HCT116 (cell line): ENCODE results near the gene DOK6. TPM values are rescaled to one million over a fixed set of nuclear protein-coding genes. Genes with fewer than 3 reads are reported as not detected.

ENCODE experiments used
- ATAC-seq: fragments of 200-7000 bp; cut with Tn5 transposase; 2 replicates; pipeline ENCODE4 v1.9.1; 2020; ENCODE audit warnings: mild to moderate bottlenecking, moderate library complexity
- BruUV-seq: library from RNA; stranded (reverse); fragments of 400-500 nt; replicated peaks from 2 replicates; lab custom pipeline; 2021; lab: Mats Ljungman, UMichigan
- CTCF ChIA-PET: fragments of 300-600 bp; sonication (Branson Sonifier 250); formaldehyde crosslinking; loops from one replicate; lab custom pipeline; 2021; ENCODE audit warnings: antibody characterized with exemption; lab: Charles Lee
- POLR2A ChIA-PET: fragments of 300-600, 350-600 bp; sonication (Branson Sonifier 250); formaldehyde crosslinking; loops from one replicate; lab custom pipeline; 2021; ENCODE audit warnings: antibody characterized with exemption; lab: Charles Lee
- RAD21 ChIA-PET, 2 experiments: fragments of 300-600 bp; sonication (Branson Sonifier 250); formaldehyde crosslinking; loops; one replicate each; lab custom pipeline; 2023; ENCODE audit warnings: low total read pairs in 2 of 2; ENCODE audit not compliant: uncharacterized antibody in 2 of 2, unreplicated experiment in 2 of 2, low non-redundant PET in 1 of 2; lab: Charles Lee
- DNase-seq: peaks from one replicate; pipeline ENCODE4 v3.0.0-alpha.2; 2010; ENCODE audit warnings: low read depth, low spot score
- H2AFZ ChIP-seq: fragments of 200-600 bp; shearing (Covaris generic), sonication (generic); 2 replicates; pipeline ENCODE4 v1.6.1; 2017; ENCODE audit warnings: low read depth, mixed run types, mixed read lengths, antibody characterized with exemption, low read length; ENCODE audit not compliant: poor library complexity, severe bottlenecking
- H3K27ac ChIP-seq: 2 replicates; pipeline ENCODE4 v1.5.1; 2012; ENCODE audit warnings: low read depth, low read length
- H3K27me3 ChIP-seq: fragments of 200-600 bp; sonication (generic); 2 replicates; pipeline ENCODE4 v1.6.1; 2016; ENCODE audit warnings: mixed run types, low read length, mixed read lengths; ENCODE audit not compliant: insufficient read depth
- H3K36me3 ChIP-seq, 2 experiments: fragments of 200-500 bp in 1 of 2; fragments of 200-600 bp in 1 of 2; sonication (Bioruptor generic) in 1 of 2; sonication (generic) in 1 of 2; 2 replicates each; pipeline versions ENCODE4 v1.5.1 to v1.6.1; 2014 to 2016; ENCODE audit warnings: low read length in 2 of 2, inconsistent platforms in 1 of 2, mixed read lengths in 1 of 2, mixed run types in 1 of 2; ENCODE audit not compliant: insufficient read depth in 2 of 2, control insufficient read depth in 1 of 2
- H3K4me1 ChIP-seq, 2 experiments: fragments of 200-600 bp in 1 of 2; sonication (generic) in 1 of 2; 2 replicates each; pipeline versions ENCODE4 v1.5.1 to v1.6.1; 2012 to 2017; ENCODE audit warnings: low read length in 2 of 2, inconsistent platforms in 1 of 2, mild to moderate bottlenecking in 1 of 2, mixed read lengths in 1 of 2, mixed run types in 1 of 2, moderate library complexity in 1 of 2; ENCODE audit not compliant: insufficient read depth in 2 of 2, control insufficient read depth in 1 of 2
- H3K4me2 ChIP-seq: fragments of 200-600 bp; sonication (generic); 2 replicates; pipeline ENCODE4 v1.6.1; 2017; ENCODE audit warnings: mixed run types, low read length, mixed read lengths
- H3K4me3 ChIP-seq, 2 experiments: fragments of 200-600 bp in 1 of 2; sonication (generic) in 1 of 2; replicated peaks in 1 of 2; 2 replicates each; pipeline ENCODE4 v1.5.1; 2011 to 2016; ENCODE audit warnings: low read length in 2 of 2, control low read depth in 1 of 2, low read depth in 1 of 2, mild to moderate bottlenecking in 1 of 2, mixed read lengths in 1 of 2, mixed run types in 1 of 2
- H3K79me2 ChIP-seq: fragments of 200-600 bp; sonication (generic); 2 replicates; pipeline ENCODE4 v1.6.1; 2017; ENCODE audit warnings: mild to moderate bottlenecking, mixed run types, low read length, moderate library complexity, mixed read lengths; ENCODE audit not compliant: insufficient read depth
- H3K9ac ChIP-seq: fragments of 200-600 bp; sonication (generic); 2 replicates; pipeline ENCODE4 v1.6.1; 2016; ENCODE audit warnings: low read length, mixed read lengths
- H3K9me2 ChIP-seq: fragments of 200-600 bp; sonication (generic), shearing (Covaris generic); 2 replicates; pipeline ENCODE4 v1.6.1; 2017; ENCODE audit warnings: mixed run types, mild to moderate bottlenecking, moderate library complexity; ENCODE audit not compliant: insufficient read depth
- H3K9me3 ChIP-seq, 2 experiments: fragments of 200-500 bp in 1 of 2; fragments of 200-600 bp in 1 of 2; sonication (Bioruptor generic) in 1 of 2; sonication (generic) in 1 of 2; 2 replicates each; pipeline ENCODE4 v1.6.1; 2014 to 2017; ENCODE audit warnings: low read length in 2 of 2, mixed read lengths in 2 of 2, inconsistent platforms in 1 of 2, low read depth in 1 of 2, mild to moderate bottlenecking in 1 of 2, mixed run types in 1 of 2, moderate library complexity in 1 of 2; ENCODE audit not compliant: control insufficient read depth in 1 of 2, insufficient read depth in 1 of 2
- H4K20me1 ChIP-seq: fragments of 200-600 bp; sonication (generic), shearing (Covaris generic); 2 replicates; pipeline ENCODE4 v1.6.1; 2017; ENCODE audit warnings: mixed run types, mild to moderate bottlenecking, moderate library complexity; ENCODE audit not compliant: insufficient read depth
- EGR1 ChIP-seq: IDR thresholded peaks from 2 replicates; pipeline ENCODE4 v1.6.1; 2012; ENCODE audit warnings: low read depth
- ELF1 ChIP-seq: IDR thresholded peaks from 2 replicates; pipeline ENCODE4 v1.6.1; 2012; ENCODE audit warnings: low read depth, borderline replicate concordance
- FOSL1 ChIP-seq: IDR thresholded peaks from 2 replicates; pipeline ENCODE4 v1.6.1; 2012; ENCODE audit warnings: low read depth
- JUND ChIP-seq: IDR thresholded peaks from 2 replicates; pipeline ENCODE4 v1.6.1; 2012
- POLR2AphosphoS5 ChIP-seq: IDR thresholded peaks from 2 replicates; pipeline ENCODE4 v1.6.1; 2011; ENCODE audit warnings: mild to moderate bottlenecking, low read depth, low read length, moderate library complexity
- RAD21 ChIP-seq: IDR thresholded peaks from 2 replicates; pipeline ENCODE4 v1.6.1; 2012; ENCODE audit warnings: low read depth, mild to moderate bottlenecking
- SRF ChIP-seq: IDR thresholded peaks from 2 replicates; pipeline ENCODE4 v1.6.1; 2012; ENCODE audit warnings: low read depth
- TCF7L2 ChIP-seq: IDR thresholded peaks from 2 replicates; pipeline ENCODE4 v1.7.0; 2011; ENCODE audit warnings: borderline replicate concordance, inconsistent platforms; ENCODE audit not compliant: insufficient read depth, insufficient read length; ENCODE audit errors: extremely low read depth
- ZFX ChIP-seq: fragments of 450-650 bp; IDR thresholded peaks from 2 replicates; pipeline ENCODE4 v1.6.1; 2017
- ZNF274 ChIP-seq: fragments of 200-500 bp; sonication (Bioruptor generic); IDR thresholded peaks from 2 replicates; pipeline ENCODE4 v1.6.1; 2014; ENCODE audit warnings: mild to moderate bottlenecking, low read depth, low read length, inconsistent platforms
- intact Hi-C: fragments of 100-400 bp; cut with micrococcal nuclease; formaldehyde crosslinking; loops from 2 replicates; pipeline ENCODE4 v1.10.0; 2022
- total RNA-seq: library from RNA; stranded (reverse); gene quantifications from one replicate; pipeline ENCODE4 v1.2.1, GENCODE V29; 2021; ENCODE audit not compliant: unreplicated experiment
- TF ChIP-seq, protein P1 (sequence below): IDR thresholded peaks from 2 replicates; pipeline ENCODE4 v1.6.1; 2012
- TF ChIP-seq, protein P2 (sequence below), 3 experiments: fragments of 200-600 bp in 1 of 3; sonication (generic) in 1 of 3; IDR thresholded peaks in 2 of 3; conservative IDR thresholded peaks in 1 of 3; 2 replicates each; pipeline ENCODE4 v1.5.1; 2012 to 2017; ENCODE audit warnings: low read depth in 2 of 3, low read length in 2 of 3, antibody characterized with exemption in 1 of 3, borderline replicate concordance in 1 of 3, control low read depth in 1 of 3, mild to moderate bottlenecking in 1 of 3, mixed read lengths in 1 of 3, mixed run types in 1 of 3, moderate library complexity in 1 of 3; ENCODE audit not compliant: insufficient read depth in 1 of 3

Gene DOK6
- total RNA-seq, 1 experiment from 2014 or later = not detected

DNA sequence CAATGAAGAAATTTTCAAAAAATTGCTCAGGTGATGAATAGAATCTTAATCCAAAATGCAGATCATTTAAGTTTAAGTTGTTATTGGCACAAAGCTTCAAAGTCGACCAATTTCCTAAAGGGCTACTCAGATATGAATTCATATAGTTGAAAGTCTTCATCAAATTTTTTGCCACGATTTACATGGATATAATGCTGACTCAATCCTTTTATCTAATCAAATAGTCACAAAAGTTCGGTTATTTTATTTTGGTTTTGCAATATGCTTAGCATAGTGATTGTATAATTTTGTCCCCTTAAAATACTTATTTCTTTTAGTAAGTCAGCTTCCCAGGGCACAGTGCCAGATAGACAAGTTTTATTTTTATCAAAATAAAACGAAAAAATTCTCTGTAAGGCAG lies 319.7 kb downstream of the DOK6 start:
- intact Hi-C loops = no loop called here
- Histone ChIP-seq H3K36me3 (no peaks in the 10 kb centered on the region), H3K9me2 (no peaks in the 10 kb centered on the region), H3K79me2 (no peaks in the 10 kb centered on the region), H3K4me2 (no peak overlapping the region), H3K4me3 (no peak overlapping the region), H3K9me3 (peaks cover 7 to 12% of the 10 kb centered on the region in 2 experiments; a peak in 2 of 4 replicates), H4K20me1 (no peaks in the 10 kb centered on the region), H3K9ac (no peak overlapping the region), H3K27ac (no peak overlapping the region), H3K4me1 (no peaks in the 10 kb centered on the region), H2AFZ (no peak overlapping the region), H3K27me3 (no peaks in the 10 kb centered on the region)
- DNase-seq (no peak), ATAC-seq (no peak)
- CTCF ChIA-PET = no interaction called here
- POLR2A ChIA-PET = no interaction called here
- no peak for TF ChIP-seq SRF
- no peak for TF ChIP-seq TCF7L2
- TF ChIP-seq, protein P1, sequence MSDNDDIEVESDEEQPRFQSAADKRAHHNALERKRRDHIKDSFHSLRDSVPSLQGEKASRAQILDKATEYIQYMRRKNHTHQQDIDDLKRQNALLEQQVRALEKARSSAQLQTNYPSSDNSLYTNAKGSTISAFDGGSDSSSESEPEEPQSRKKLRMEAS = no peak
- no peak for TF ChIP-seq POLR2AphosphoS5
- TF ChIP-seq, protein P2, sequence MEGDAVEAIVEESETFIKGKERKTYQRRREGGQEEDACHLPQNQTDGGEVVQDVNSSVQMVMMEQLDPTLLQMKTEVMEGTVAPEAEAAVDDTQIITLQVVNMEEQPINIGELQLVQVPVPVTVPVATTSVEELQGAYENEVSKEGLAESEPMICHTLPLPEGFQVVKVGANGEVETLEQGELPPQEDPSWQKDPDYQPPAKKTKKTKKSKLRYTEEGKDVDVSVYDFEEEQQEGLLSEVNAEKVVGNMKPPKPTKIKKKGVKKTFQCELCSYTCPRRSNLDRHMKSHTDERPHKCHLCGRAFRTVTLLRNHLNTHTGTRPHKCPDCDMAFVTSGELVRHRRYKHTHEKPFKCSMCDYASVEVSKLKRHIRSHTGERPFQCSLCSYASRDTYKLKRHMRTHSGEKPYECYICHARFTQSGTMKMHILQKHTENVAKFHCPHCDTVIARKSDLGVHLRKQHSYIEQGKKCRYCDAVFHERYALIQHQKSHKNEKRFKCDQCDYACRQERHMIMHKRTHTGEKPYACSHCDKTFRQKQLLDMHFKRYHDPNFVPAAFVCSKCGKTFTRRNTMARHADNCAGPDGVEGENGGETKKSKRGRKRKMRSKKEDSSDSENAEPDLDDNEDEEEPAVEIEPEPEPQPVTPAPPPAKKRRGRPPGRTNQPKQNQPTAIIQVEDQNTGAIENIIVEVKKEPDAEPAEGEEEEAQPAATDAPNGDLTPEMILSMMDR (IDR thresholded peaks at IDR 0.05 in 2 of 3, conservative IDR thresholded peaks at IDR 0.05 in 1 of 3; ENCODE audit: borderline replicate concordance in 1 of 3, insufficient read depth in 1 of 3, low read depth in 2 of 3, low read length in 2 of 3) = no peak
- no peak for TF ChIP-seq EGR1
- no peak for TF ChIP-seq JUND
- TF ChIP-seq RAD21 = no peak
- TF ChIP-seq FOSL1 = no peak
- TF ChIP-seq ZFX = no peak
- BruUV-seq = no TSS peak
- RAD21 ChIA-PET = no interaction called here

DNA sequence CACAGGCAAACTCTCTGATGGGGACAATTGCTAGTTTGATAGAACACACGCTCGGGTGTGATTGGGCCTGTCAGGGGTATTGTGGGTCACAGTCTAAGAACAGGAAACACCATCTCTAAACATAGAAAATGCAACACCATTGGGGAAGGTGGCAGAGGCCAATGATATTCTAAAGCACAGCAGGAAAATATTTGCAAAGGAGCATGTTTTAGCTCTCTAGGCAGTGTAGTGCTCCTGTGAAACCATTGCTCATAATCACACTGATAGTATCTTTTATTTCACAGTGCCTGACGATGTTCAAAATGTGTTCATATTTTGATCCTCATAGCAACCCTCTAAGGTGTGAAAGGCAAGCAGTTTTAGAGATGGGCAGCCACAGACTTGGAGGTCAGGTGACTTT lies 322.7 kb downstream of the DOK6 start:
- POLR2A ChIA-PET = no interaction called here

More for the DNA sequence above, 322.7 kb downstream of the DOK6 start:
- RAD21 ChIA-PET = no interaction called here
- no peak overlapping the region for H3K4me3 ChIP-seq
- no TSS peak for BruUV-seq
- no peak overlapping the region for H3K27ac ChIP-seq
- TF ChIP-seq ZNF274 (no peak), ELF1 (no peak)
- H3K36me3 ChIP-seq = no peaks in the 10 kb centered on the region
- CTCF ChIA-PET = no interaction called here
- no peaks in the 10 kb centered on the region for H4K20me1 ChIP-seq
- no peaks in the 10 kb centered on the region for H3K79me2 ChIP-seq
- H3K9ac ChIP-seq = no peak overlapping the region
- H3K27me3 ChIP-seq = no peaks in the 10 kb centered on the region
- no peaks in the 10 kb centered on the region for H3K9me2 ChIP-seq
- intact Hi-C loops = no loop called here
- no peak overlapping the region for H2AFZ ChIP-seq
- H3K4me2 ChIP-seq = no peak overlapping the region
- no peak for ATAC-seq
- DNase-seq = no peak
- H3K4me1 ChIP-seq = no peaks in the 10 kb centered on the region
- H3K9me3 ChIP-seq = peaks cover 3 to 10% of the 10 kb centered on the region in 2 experiments; a peak in 2 of 4 replicates
